HL-60 (cell line): Measurements from ENCODE around the gene PPP6R3.

Source experiments
- DNase-seq, 2 experiments: peaks; one replicate each; pipeline ENCODE4 v3.0.0-alpha.2; 2010 to 2020; ENCODE audit warnings: low read depth in 1 of 2, low spot score in 1 of 2
- H3K27ac ChIP-seq: fragments of 250-450 bp; sonication (Bioruptor Pico); replicated peaks from 2 replicates; pipeline ENCODE4 v1.5.1; 2020; ENCODE audit warnings: mild to moderate bottlenecking, moderate library complexity
- H3K27me3 ChIP-seq: fragments of 250-450 bp; sonication (Bioruptor Pico); 2 replicates; pipeline ENCODE4 v1.5.1; 2021; ENCODE audit warnings: mild to moderate bottlenecking, moderate library complexity; ENCODE audit not compliant: insufficient read depth, poor library complexity, severe bottlenecking
- H3K4me3 ChIP-seq: replicated peaks from 2 replicates; pipeline ENCODE4 v1.5.1; 2011; ENCODE audit warnings: mild to moderate bottlenecking, control low read depth, low read length; ENCODE audit not compliant: insufficient read depth
- GABPA ChIP-seq: IDR thresholded peaks from 2 replicates; pipeline ENCODE4 v1.6.1; 2012; ENCODE audit warnings: low read depth
- POLR2AphosphoS5 ChIP-seq: IDR thresholded peaks from 2 replicates; pipeline ENCODE4 v1.6.1; 2012; ENCODE audit warnings: low read depth
- SPI1 ChIP-seq: IDR thresholded peaks from 2 replicates; pipeline ENCODE4 v1.6.1; 2012; ENCODE audit warnings: low read depth, mild to moderate bottlenecking, borderline replicate concordance
- TF ChIP-seq, protein P1 (sequence below): IDR thresholded peaks from one replicate; pipeline ENCODE4 v1.5.1; 2011; ENCODE audit warnings: low read length, control low read depth, inconsistent platforms; ENCODE audit not compliant: insufficient read depth
- TF ChIP-seq, protein P2 (sequence below): IDR thresholded peaks from 2 replicates; pipeline ENCODE4 v1.6.1; 2012; ENCODE audit warnings: low read depth; ENCODE audit not compliant: insufficient replicate concordance

PPP6R3 gene

DNA sequence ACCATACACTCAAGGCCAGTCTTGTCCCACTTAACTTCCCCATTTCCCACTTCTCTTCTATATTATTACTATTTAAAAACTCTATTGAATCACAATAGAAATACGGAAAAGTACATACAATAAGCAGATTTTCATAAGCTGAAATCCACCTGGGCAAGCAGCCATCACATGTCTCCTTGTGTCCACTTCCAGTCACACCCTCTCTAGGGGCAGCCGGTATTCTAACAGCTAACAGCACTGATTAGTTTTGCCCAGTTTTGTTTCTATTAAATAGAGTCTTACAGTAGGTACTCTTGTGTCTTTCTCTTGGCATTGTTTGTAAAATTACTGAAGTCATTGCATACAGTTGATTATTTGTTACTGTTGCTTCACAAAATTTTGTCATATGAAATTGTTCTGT is 37.8 kb downstream of the PPP6R3 start:
- Histone ChIP-seq H3K27ac (no peak overlapping the region), H3K4me3 (no peak overlapping the region), H3K27me3 (no peaks in the 10 kb centered on the region)
- no peak for TF ChIP-seq POLR2AphosphoS5
- TF ChIP-seq SPI1, result no peak
- TF ChIP-seq, protein P1, sequence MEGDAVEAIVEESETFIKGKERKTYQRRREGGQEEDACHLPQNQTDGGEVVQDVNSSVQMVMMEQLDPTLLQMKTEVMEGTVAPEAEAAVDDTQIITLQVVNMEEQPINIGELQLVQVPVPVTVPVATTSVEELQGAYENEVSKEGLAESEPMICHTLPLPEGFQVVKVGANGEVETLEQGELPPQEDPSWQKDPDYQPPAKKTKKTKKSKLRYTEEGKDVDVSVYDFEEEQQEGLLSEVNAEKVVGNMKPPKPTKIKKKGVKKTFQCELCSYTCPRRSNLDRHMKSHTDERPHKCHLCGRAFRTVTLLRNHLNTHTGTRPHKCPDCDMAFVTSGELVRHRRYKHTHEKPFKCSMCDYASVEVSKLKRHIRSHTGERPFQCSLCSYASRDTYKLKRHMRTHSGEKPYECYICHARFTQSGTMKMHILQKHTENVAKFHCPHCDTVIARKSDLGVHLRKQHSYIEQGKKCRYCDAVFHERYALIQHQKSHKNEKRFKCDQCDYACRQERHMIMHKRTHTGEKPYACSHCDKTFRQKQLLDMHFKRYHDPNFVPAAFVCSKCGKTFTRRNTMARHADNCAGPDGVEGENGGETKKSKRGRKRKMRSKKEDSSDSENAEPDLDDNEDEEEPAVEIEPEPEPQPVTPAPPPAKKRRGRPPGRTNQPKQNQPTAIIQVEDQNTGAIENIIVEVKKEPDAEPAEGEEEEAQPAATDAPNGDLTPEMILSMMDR, result no peak
- no peak for TF ChIP-seq GABPA
- TF ChIP-seq, protein P2, sequence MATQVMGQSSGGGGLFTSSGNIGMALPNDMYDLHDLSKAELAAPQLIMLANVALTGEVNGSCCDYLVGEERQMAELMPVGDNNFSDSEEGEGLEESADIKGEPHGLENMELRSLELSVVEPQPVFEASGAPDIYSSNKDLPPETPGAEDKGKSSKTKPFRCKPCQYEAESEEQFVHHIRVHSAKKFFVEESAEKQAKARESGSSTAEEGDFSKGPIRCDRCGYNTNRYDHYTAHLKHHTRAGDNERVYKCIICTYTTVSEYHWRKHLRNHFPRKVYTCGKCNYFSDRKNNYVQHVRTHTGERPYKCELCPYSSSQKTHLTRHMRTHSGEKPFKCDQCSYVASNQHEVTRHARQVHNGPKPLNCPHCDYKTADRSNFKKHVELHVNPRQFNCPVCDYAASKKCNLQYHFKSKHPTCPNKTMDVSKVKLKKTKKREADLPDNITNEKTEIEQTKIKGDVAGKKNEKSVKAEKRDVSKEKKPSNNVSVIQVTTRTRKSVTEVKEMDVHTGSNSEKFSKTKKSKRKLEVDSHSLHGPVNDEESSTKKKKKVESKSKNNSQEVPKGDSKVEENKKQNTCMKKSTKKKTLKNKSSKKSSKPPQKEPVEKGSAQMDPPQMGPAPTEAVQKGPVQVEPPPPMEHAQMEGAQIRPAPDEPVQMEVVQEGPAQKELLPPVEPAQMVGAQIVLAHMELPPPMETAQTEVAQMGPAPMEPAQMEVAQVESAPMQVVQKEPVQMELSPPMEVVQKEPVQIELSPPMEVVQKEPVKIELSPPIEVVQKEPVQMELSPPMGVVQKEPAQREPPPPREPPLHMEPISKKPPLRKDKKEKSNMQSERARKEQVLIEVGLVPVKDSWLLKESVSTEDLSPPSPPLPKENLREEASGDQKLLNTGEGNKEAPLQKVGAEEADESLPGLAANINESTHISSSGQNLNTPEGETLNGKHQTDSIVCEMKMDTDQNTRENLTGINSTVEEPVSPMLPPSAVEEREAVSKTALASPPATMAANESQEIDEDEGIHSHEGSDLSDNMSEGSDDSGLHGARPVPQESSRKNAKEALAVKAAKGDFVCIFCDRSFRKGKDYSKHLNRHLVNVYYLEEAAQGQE, result no peak
- no peak for DNase-seq

DNA sequence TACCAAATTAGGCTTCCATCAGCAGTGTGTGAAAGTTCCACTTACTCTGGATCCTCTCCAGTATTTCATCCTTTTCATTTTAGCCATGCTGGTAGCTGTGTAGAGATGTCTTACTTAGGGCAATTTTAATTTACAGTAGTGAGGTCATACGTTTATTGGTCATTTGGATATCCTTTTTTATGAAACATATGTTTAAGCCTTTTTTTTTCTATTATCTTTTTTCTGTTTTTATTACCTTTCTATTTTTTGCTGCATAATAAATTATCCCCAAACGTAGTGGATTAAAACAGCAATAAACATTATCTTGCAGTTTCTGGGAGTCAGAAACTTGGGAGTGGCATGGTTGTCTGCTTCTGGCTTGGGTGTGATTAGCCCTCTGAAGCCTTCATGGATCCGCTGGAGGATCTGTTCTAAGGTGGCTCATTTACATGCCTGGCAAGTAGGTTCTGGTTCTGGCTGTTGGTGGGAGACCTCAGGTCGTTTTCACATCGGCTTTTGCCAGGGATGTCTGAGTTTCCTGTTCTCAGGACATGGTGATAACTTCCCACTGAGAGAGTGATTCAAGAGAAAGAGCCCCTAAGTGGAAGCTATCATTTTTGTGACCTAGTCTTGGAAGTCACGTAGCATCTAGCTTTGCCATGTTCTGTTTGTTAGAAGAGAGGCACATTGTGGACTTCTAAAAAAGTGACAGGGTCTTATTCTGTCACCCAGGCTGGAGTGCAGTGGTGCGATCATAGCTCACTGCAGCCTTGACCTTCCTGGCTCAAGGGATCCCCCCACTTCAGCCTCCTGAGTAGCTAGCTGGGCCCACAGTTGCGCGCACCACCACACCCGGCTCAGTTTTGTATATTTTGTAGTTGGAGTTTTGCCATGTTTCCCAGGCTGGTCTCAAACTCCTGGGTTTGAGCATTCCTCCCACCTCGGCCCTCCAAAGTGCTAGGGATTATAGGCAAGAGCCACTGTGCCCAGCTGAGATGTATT is 38.6 kb downstream of the PPP6R3 start:
- no peak for DNase-seq
- TF ChIP-seq POLR2AphosphoS5 (no peak), GABPA (no peak), SPI1 (no peak)
- TF ChIP-seq, protein P1, result no peak
- TF ChIP-seq, protein P2, result no peak
- Histone ChIP-seq H3K4me3 (no peak overlapping the region), H3K27ac (no peak overlapping the region), H3K27me3 (no peaks in the 10 kb centered on the region)

DNA sequence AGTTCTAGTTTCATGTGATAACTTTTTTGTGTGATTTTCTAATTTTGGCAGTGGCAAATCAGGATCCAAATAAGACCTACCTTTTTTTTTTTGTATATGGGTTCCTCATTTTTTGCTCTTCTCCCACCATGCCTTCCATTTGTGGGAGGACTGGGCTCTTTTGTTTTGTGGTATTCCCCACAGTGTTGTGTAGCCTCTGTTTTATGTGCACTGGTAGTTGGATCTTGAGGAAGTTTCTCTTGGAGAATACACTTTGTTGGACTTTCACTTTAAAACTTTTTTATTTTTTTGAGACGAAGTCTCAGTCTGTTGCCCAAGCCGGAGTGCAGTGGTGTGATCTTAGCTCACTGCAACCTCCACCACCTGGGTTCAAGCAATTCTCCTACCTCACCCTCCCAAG is 39.7 kb downstream of the PPP6R3 start:
- H3K27ac ChIP-seq, result no peak overlapping the region
- no peak overlapping the region for H3K4me3 ChIP-seq
- no peak for DNase-seq
- no peak for TF ChIP-seq GABPA
- peak; percentile 38 for TF ChIP-seq SPI1
- no peak for TF ChIP-seq POLR2AphosphoS5
- H3K27me3 ChIP-seq, result no peaks in the 10 kb centered on the region

DNA sequence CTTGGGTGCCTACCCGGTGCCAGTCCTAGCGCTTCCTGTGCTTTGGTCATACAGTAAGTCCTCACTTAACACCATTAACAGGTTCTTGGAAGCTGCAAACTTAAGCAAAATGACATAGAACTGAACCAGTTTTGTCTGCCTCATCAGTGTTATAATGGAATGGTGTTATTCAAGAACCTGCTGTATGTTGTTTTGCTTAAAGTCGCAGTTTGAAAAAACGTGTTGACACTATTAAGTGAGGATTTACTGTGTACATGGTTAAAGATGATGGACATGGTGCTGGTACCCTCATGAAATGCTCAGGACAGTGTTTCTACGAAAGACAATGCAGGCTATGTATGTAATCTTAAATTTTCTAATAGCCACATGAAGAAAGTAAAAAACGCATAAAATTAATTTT is 41.3 kb downstream of the PPP6R3 start:
- no peak overlapping the region for H3K4me3 ChIP-seq
- DNase-seq, result no peak
- H3K27ac ChIP-seq, result no peak overlapping the region
- H3K27me3 ChIP-seq, result no peaks in the 10 kb centered on the region
- no peak for TF ChIP-seq GABPA
- TF ChIP-seq, protein P2, result no peak
- no peak for TF ChIP-seq SPI1
- TF ChIP-seq, protein P1, result no peak
- TF ChIP-seq POLR2AphosphoS5, result no peak
